HEK293 (cell line): ENCODE measurements around the gene DPH6.

Experiments used
- CTCF ChIA-PET: fragments of 350-600 bp; formaldehyde crosslinking; extraction: SDS; loops from one replicate; lab custom pipeline; 2021; ENCODE audit warnings: antibody characterized with exemption; lab: Yijun Ruan, JAX
- POLR2A ChIA-PET: fragments of 300-600 bp; formaldehyde crosslinking; extraction: SDS; loops from one replicate; lab custom pipeline; 2020; ENCODE audit warnings: antibody characterized with exemption, inconsistent platforms; lab: Yijun Ruan, JAX
- H3K27ac ChIP-seq: fragments of 200-500 bp; sonication (Bioruptor generic); 2 replicates; pipeline ENCODE4 v1.5.1; 2014; ENCODE audit warnings: low read depth, low read length, control low read depth, inconsistent platforms; ENCODE audit errors: extremely low read depth
- H3K36me3 ChIP-seq, 2 experiments: fragments of 200-500 bp in 1 of 2; sonication (Bioruptor generic) in 1 of 2; 1 replicate in 1 of 2; 2 replicates in 1 of 2; pipeline ENCODE4 v1.5.1; 2014 to 2017; ENCODE audit warnings: inconsistent platforms in 2 of 2, low read length in 2 of 2; ENCODE audit not compliant: control insufficient read depth in 2 of 2, insufficient read depth in 1 of 2
- H3K4me1 ChIP-seq: fragments of 200-500 bp; sonication (Bioruptor generic); 2 replicates; pipeline ENCODE4 v1.5.1; 2014; ENCODE audit warnings: mild to moderate bottlenecking, low read length, inconsistent platforms; ENCODE audit not compliant: control insufficient read depth, insufficient read depth
- H3K4me3 ChIP-seq: 2 replicates; pipeline ENCODE4 v1.5.1; 2011; ENCODE audit warnings: low read depth, mild to moderate bottlenecking, control low read depth, low read length, moderate library complexity
- H3K9me3 ChIP-seq: fragments of 200-500 bp; sonication (Bioruptor generic); 2 replicates; pipeline ENCODE4 v1.5.1; 2014; ENCODE audit warnings: low read depth, low read length, inconsistent platforms; ENCODE audit not compliant: control insufficient read depth, insufficient read depth
- BCL11B ChIP-seq: fragments of 450-650 bp; formaldehyde crosslinking; IDR thresholded peaks from 2 replicates; pipeline ENCODE4 v1.5.1; 2016; ENCODE audit warnings: low read depth, missing biosample characterization, missing genetic modification characterization
- GFI1B ChIP-seq: fragments of 450-650 bp; formaldehyde crosslinking; IDR thresholded peaks from 2 replicates; pipeline ENCODE4 v1.5.1; 2016; ENCODE audit warnings: missing biosample characterization, missing genetic modification characterization
- KLF10 ChIP-seq: fragments of 450-650 bp; IDR thresholded peaks from 2 replicates; pipeline ENCODE4 v1.5.1; 2018; ENCODE audit warnings: missing biosample characterization, mild to moderate bottlenecking, missing genetic modification characterization
- MZF1 ChIP-seq: fragments of 450-650 bp; formaldehyde crosslinking; IDR thresholded peaks from 2 replicates; pipeline ENCODE4 v1.5.1; 2017; ENCODE audit warnings: missing biosample characterization, missing genetic modification characterization, borderline replicate concordance
- PRDM1 ChIP-seq: fragments of 450-650 bp; formaldehyde crosslinking; IDR thresholded peaks from 2 replicates; pipeline ENCODE4; 2016; ENCODE audit warnings: missing biosample characterization, missing genetic modification characterization
- SETDB1 ChIP-seq: IDR thresholded peaks from one replicate; pipeline ENCODE4 v1.6.1; 2017; ENCODE audit warnings: mild to moderate bottlenecking, low read length, moderate library complexity, mixed read lengths; ENCODE audit not compliant: insufficient read length
- ZNF132 ChIP-seq: fragments of 450-650 bp; formaldehyde crosslinking; IDR thresholded peaks from 2 replicates; pipeline ENCODE4 v1.5.1; 2017; ENCODE audit warnings: missing biosample characterization, missing genetic modification characterization, borderline replicate concordance
- ZNF133 ChIP-seq: fragments of 450-650 bp; formaldehyde crosslinking; IDR thresholded peaks from 2 replicates; pipeline ENCODE4 v1.5.1; 2016; ENCODE audit warnings: missing biosample characterization, missing genetic modification characterization
- ZNF157 ChIP-seq: fragments of 450-650 bp; formaldehyde crosslinking; IDR thresholded peaks from 2 replicates; pipeline ENCODE4 v1.5.1; 2016; ENCODE audit warnings: missing biosample characterization, missing genetic modification characterization
- ZNF211 ChIP-seq: fragments of 450-650 bp; formaldehyde crosslinking; IDR thresholded peaks from 2 replicates; pipeline ENCODE4 v1.5.1; 2016; ENCODE audit warnings: low read depth, missing biosample characterization, missing genetic modification characterization
- ZNF239 ChIP-seq: fragments of 450-650 bp; formaldehyde crosslinking; IDR thresholded peaks from 2 replicates; pipeline ENCODE4 v1.5.1; 2016; ENCODE audit warnings: missing biosample characterization, missing genetic modification characterization
- ZNF266 ChIP-seq: fragments of 450-650 bp; formaldehyde crosslinking; IDR thresholded peaks from 2 replicates; pipeline ENCODE4 v1.5.1; 2016; ENCODE audit warnings: missing biosample characterization, missing genetic modification characterization, low read depth
- ZNF335 ChIP-seq: fragments of 450-650 bp; formaldehyde crosslinking; conservative IDR thresholded peaks from 2 replicates; pipeline ENCODE4 v1.5.1; 2016; ENCODE audit warnings: missing biosample characterization, missing genetic modification characterization
- ZNF362 ChIP-seq: fragments of 450-650 bp; formaldehyde crosslinking; IDR thresholded peaks from 2 replicates; pipeline ENCODE4 v1.5.1; 2016; ENCODE audit warnings: missing biosample characterization, missing genetic modification characterization
- ZNF37A ChIP-seq: fragments of 450-650 bp; IDR thresholded peaks from 2 replicates; pipeline ENCODE4 v1.5.1; 2018; ENCODE audit warnings: missing biosample characterization, missing genetic modification characterization
- ZNF544 ChIP-seq: fragments of 450-650 bp; formaldehyde crosslinking; IDR thresholded peaks from 2 replicates; pipeline ENCODE4 v1.5.0; 2017; ENCODE audit warnings: missing biosample characterization, missing genetic modification characterization
- ZNF549 ChIP-seq: fragments of 450-650 bp; IDR thresholded peaks from 2 replicates; pipeline ENCODE4 v1.5.1; 2018; ENCODE audit warnings: missing biosample characterization, missing genetic modification characterization, mild to moderate bottlenecking, inconsistent platforms, moderate library complexity
- ZNF560 ChIP-seq: fragments of 450-650 bp; formaldehyde crosslinking; IDR thresholded peaks from 2 replicates; pipeline ENCODE4 v1.5.1; 2017; ENCODE audit warnings: missing biosample characterization, missing genetic modification characterization, borderline replicate concordance
- ZNF571 ChIP-seq: fragments of 450-650 bp; formaldehyde crosslinking; IDR thresholded peaks from 2 replicates; pipeline ENCODE4 v1.5.0; 2017; ENCODE audit warnings: missing biosample characterization, missing genetic modification characterization
- ZNF639 ChIP-seq: fragments of 450-650 bp; formaldehyde crosslinking; IDR thresholded peaks from 2 replicates; pipeline ENCODE4 v1.5.1; 2016; ENCODE audit warnings: missing biosample characterization, missing genetic modification characterization
- ZNF777 ChIP-seq: fragments of 450-650 bp; formaldehyde crosslinking; IDR thresholded peaks from 2 replicates; pipeline ENCODE4 v1.5.1; 2017; ENCODE audit warnings: missing biosample characterization, missing genetic modification characterization, borderline replicate concordance
- ZSCAN4 ChIP-seq: fragments of 450-650 bp; formaldehyde crosslinking; IDR thresholded peaks from 2 replicates; pipeline ENCODE4 v1.5.1; 2017; ENCODE audit warnings: missing biosample characterization, missing genetic modification characterization
- TF ChIP-seq, protein P1 (sequence below): fragments of 450-650 bp; formaldehyde crosslinking; IDR thresholded peaks from 2 replicates; pipeline ENCODE4 v1.5.1; 2016; ENCODE audit warnings: missing biosample characterization, missing genetic modification characterization
- TF ChIP-seq, protein P2 (sequence below): fragments of 450-650 bp; formaldehyde crosslinking; IDR thresholded peaks from 2 replicates; pipeline ENCODE4 v1.5.1; 2016; ENCODE audit warnings: missing biosample characterization, missing genetic modification characterization

DPH6 gene

GRCh38 chr15:35562641-35563040 is 16.7 kb upstream of the DPH6 start (continued):
- TF ChIP-seq, protein P1, sequence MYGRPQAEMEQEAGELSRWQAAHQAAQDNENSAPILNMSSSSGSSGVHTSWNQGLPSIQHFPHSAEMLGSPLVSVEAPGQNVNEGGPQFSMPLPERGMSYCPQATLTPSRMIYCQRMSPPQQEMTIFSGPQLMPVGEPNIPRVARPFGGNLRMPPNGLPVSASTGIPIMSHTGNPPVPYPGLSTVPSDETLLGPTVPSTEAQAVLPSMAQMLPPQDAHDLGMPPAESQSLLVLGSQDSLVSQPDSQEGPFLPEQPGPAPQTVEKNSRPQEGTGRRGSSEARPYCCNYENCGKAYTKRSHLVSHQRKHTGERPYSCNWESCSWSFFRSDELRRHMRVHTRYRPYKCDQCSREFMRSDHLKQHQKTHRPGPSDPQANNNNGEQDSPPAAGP (tag by site-specific recombination): no peak
- TF ChIP-seq, all 188 proteins: peak for 0

DNA sequence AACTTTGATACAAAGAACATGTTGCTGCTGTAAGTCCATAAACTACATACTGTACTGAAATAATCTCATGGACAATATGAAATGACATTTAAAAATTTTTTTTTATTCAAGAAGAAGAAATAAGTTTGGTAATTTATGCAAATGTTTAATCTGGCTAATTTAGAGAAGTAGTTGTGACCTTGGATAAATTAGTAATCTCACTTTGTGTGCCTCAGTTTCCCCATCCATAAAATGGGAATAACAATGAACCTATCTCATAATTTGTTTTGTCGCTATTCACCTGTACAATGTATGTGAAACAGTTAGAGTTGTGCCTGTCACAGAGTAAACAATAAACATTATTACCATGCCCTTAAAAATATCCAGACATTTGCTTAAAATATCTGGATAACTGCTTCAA is 15.3 kb upstream of the DPH6 start:
- ChIA-PET POLR2A (no interaction called here), CTCF (no interaction called here)
- H3K4me3 ChIP-seq: no peak overlapping the region
- TF ChIP-seq ZNF549 (tag by site-specific recombination): no peak
- no peak for TF ChIP-seq PRDM1 (tag by site-specific recombination)
- TF ChIP-seq BCL11B (tag by site-specific recombination): no peak
- no peak for TF ChIP-seq ZNF335 (tag by site-specific recombination)
- TF ChIP-seq GFI1B (tag by site-specific recombination): no peak
- no peak for TF ChIP-seq ZNF37A (tag by site-specific recombination)
- no peak for TF ChIP-seq ZNF362 (tag by site-specific recombination)
- TF ChIP-seq MZF1: no peak
- no peaks in the 10 kb centered on the region for H3K36me3 ChIP-seq
- H3K9me3 ChIP-seq: no peaks in the 10 kb centered on the region
- H3K27ac ChIP-seq: no peak overlapping the region
- no peaks in the 10 kb centered on the region for H3K4me1 ChIP-seq

GRCh38 chr15:35560870-35561269 is 14.9 kb upstream of the DPH6 start:
- ChIA-PET CTCF (no interaction called here), POLR2A (no interaction called here)
- no peak for TF ChIP-seq ZNF266
- TF ChIP-seq, protein P2, sequence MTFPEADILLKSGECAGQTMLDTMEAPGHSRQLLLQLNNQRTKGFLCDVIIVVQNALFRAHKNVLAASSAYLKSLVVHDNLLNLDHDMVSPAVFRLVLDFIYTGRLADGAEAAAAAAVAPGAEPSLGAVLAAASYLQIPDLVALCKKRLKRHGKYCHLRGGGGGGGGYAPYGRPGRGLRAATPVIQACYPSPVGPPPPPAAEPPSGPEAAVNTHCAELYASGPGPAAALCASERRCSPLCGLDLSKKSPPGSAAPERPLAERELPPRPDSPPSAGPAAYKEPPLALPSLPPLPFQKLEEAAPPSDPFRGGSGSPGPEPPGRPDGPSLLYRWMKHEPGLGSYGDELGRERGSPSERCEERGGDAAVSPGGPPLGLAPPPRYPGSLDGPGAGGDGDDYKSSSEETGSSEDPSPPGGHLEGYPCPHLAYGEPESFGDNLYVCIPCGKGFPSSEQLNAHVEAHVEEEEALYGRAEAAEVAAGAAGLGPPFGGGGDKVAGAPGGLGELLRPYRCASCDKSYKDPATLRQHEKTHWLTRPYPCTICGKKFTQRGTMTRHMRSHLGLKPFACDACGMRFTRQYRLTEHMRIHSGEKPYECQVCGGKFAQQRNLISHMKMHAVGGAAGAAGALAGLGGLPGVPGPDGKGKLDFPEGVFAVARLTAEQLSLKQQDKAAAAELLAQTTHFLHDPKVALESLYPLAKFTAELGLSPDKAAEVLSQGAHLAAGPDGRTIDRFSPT (tag by site-specific recombination): no peak
- no peak for TF ChIP-seq ZSCAN4
- no peak for TF ChIP-seq ZNF544
- no peak for TF ChIP-seq ZNF560 (tag by site-specific recombination)
- no peak for TF ChIP-seq ZNF157 (tag by site-specific recombination)
- TF ChIP-seq SETDB1: no peak
- TF ChIP-seq ZNF132 (tag by site-specific recombination): no peak
- no peak for TF ChIP-seq ZNF211 (tag by site-specific recombination)
- no peak for TF ChIP-seq ZNF239 (tag by site-specific recombination)
- TF ChIP-seq ZNF571 (tag by site-specific recombination): no peak
- TF ChIP-seq ZNF777 (tag by site-specific recombination): no peak
- no peak for TF ChIP-seq KLF10
- TF ChIP-seq ZNF639 (tag by site-specific recombination): no peak
- TF ChIP-seq ZNF133 (tag by site-specific recombination): no peak
- H3K4me3 ChIP-seq: no peak overlapping the region
- no peak overlapping the region for H3K27ac ChIP-seq
- no peaks in the 10 kb centered on the region for H3K36me3 ChIP-seq
- H3K4me1 ChIP-seq: no peaks in the 10 kb centered on the region
- no peaks in the 10 kb centered on the region for H3K9me3 ChIP-seq
